Ishikawa (cell line): ENCODE results near the gene SH3GL1.

Experiments
- CEBPB ChIP-seq: IDR thresholded peaks from 2 replicates; pipeline ENCODE4 v1.6.1; 2012
- CREB1 ChIP-seq: IDR thresholded peaks from 2 replicates; pipeline ENCODE4 v1.6.1; 2012; ENCODE audit warnings: low read depth
- EGR1 ChIP-seq: IDR thresholded peaks from 2 replicates; pipeline ENCODE4 v1.6.1; 2012
- EP300 ChIP-seq: IDR thresholded peaks from 2 replicates; pipeline ENCODE4 v1.6.1; 2012; ENCODE audit warnings: borderline replicate concordance
- FOXM1 ChIP-seq: IDR thresholded peaks from 2 replicates; pipeline ENCODE4 v1.6.1; 2012; ENCODE audit warnings: low read depth, borderline replicate concordance
- MAX ChIP-seq: IDR thresholded peaks from 2 replicates; pipeline ENCODE4 v1.6.1; 2012
- NFIC ChIP-seq: IDR thresholded peaks from 2 replicates; pipeline ENCODE4 v1.6.1; 2012
- REST ChIP-seq: IDR thresholded peaks from 2 replicates; pipeline ENCODE4 v1.6.1; 2012; ENCODE audit warnings: low read depth, mild to moderate bottlenecking
- TAF1 ChIP-seq: IDR thresholded peaks from 2 replicates; pipeline ENCODE4 v1.6.1; 2012; ENCODE audit warnings: low read depth, mild to moderate bottlenecking
- TEAD4 ChIP-seq: IDR thresholded peaks from 2 replicates; pipeline ENCODE4 v1.6.1; 2012
- ZBTB7A ChIP-seq: IDR thresholded peaks from 2 replicates; pipeline ENCODE4 v1.6.1; 2012; ENCODE audit warnings: low read depth

GRCh38 chr19:4369888-4370260, 30.5 kb downstream of the SH3GL1 start:
- TF ChIP-seq REST (no peak), FOXM1 (no peak), TAF1 (no peak), EP300 (no peak), CEBPB (no peak), CREB1 (no peak), EGR1 (no peak), ZBTB7A (no peak), NFIC (no peak), MAX (no peak), TEAD4 (no peak)
